IMR-90 (cell line): ENCODE results near the gene RPAP2. TPM values are rescaled to one million over a fixed set of nuclear protein-coding genes. Genes with fewer than 3 reads are reported as not detected.

ENCODE experiments used
- ATAC-seq: fragments of 200-7000 bp; cut with Tn5 transposase; 2 replicates; pipeline ENCODE4 v1.9.1; 2020; ENCODE audit warnings: low read depth, mild to moderate bottlenecking, moderate library complexity
- BruUV-seq: library from RNA; stranded (reverse); fragments of 400-500 nt; replicated peaks from 2 replicates; lab custom pipeline; 2021; lab: Mats Ljungman, UMichigan
- CTCF ChIA-PET: fragments of 300-600 bp; formaldehyde crosslinking; extraction: SDS; loops from one replicate; lab custom pipeline; 2021; ENCODE audit warnings: antibody characterized with exemption; lab: Yijun Ruan, JAX
- POLR2A ChIA-PET: fragments of 300-600 bp; sonication (Branson Sonifier 250); formaldehyde crosslinking; loops from one replicate; lab custom pipeline; 2022; ENCODE audit warnings: antibody characterized with exemption; ENCODE audit not compliant: unreplicated experiment; lab: Charles Lee
- DNase-seq: peaks from one replicate; pipeline ENCODE4 v3.0.0; 2013
- H2AFZ ChIP-seq: replicated peaks from 2 replicates; pipeline ENCODE3; 2013; ENCODE audit warnings: low read length, mild to moderate bottlenecking; ENCODE audit not compliant: poor library complexity
- H2AK5ac ChIP-seq: 2 replicates; pipeline ENCODE4 v1.6.1; 2013; ENCODE audit warnings: low read depth, low read length, inconsistent platforms
- H2AK9ac ChIP-seq: replicated peaks from 2 replicates; pipeline ENCODE3; 2013; ENCODE audit warnings: mild to moderate bottlenecking, low read depth, low read length, moderate library complexity; ENCODE audit not compliant: poor library complexity
- H2BK120ac ChIP-seq: 2 replicates; pipeline ENCODE4 v1.6.1; 2013; ENCODE audit warnings: low read depth, low read length, inconsistent platforms
- H2BK15ac ChIP-seq: 3 replicates; pipeline ENCODE4 v1.6.1; 2013; ENCODE audit warnings: low read depth, low read length, inconsistent platforms
- H2BK20ac ChIP-seq: 2 replicates; pipeline ENCODE4 v1.6.1; 2013; ENCODE audit warnings: low read depth, mild to moderate bottlenecking, inconsistent platforms, low read length, moderate library complexity
- H2BK5ac ChIP-seq: 2 replicates; pipeline ENCODE4 v1.6.1; 2013; ENCODE audit warnings: mild to moderate bottlenecking, low read depth, low read length, inconsistent platforms; ENCODE audit not compliant: poor library complexity, severe bottlenecking
- H3K14ac ChIP-seq: replicated peaks from 2 replicates; pipeline ENCODE4 v1.6.1; 2013; ENCODE audit warnings: low read depth, low read length, inconsistent platforms
- H3K18ac ChIP-seq: 2 replicates; pipeline ENCODE4 v1.6.1; 2013; ENCODE audit warnings: low read depth, low read length, control low read depth
- H3K23ac ChIP-seq: 2 replicates; pipeline ENCODE4 v1.6.1; 2013; ENCODE audit warnings: low read depth, low read length, inconsistent platforms
- H3K27ac ChIP-seq: 2 replicates; pipeline ENCODE4 v1.5.1; 2013; ENCODE audit warnings: mild to moderate bottlenecking, control low read depth, low read length; ENCODE audit not compliant: insufficient read depth
- H3K27me3 ChIP-seq: 2 replicates; pipeline ENCODE4 v1.6.1; 2013; ENCODE audit warnings: low read length; ENCODE audit not compliant: control insufficient read depth, insufficient read depth
- H3K36me3 ChIP-seq: 2 replicates; pipeline ENCODE4 v1.6.1; 2013; ENCODE audit warnings: low read length, mixed read lengths; ENCODE audit not compliant: control insufficient read depth, insufficient read depth
- H3K4ac ChIP-seq: 2 replicates; pipeline ENCODE4 v1.6.1; 2013; ENCODE audit warnings: low read depth, low read length, inconsistent platforms
- H3K4me1 ChIP-seq: 2 replicates; pipeline ENCODE4 v1.6.1; 2013; ENCODE audit warnings: low read length, mixed read lengths; ENCODE audit not compliant: control insufficient read depth, insufficient read depth
- H3K4me2 ChIP-seq: 2 replicates; pipeline ENCODE4 v1.6.1; 2013; ENCODE audit warnings: low read depth, mild to moderate bottlenecking, control low read depth, low read length, moderate library complexity
- H3K4me3 ChIP-seq: 2 replicates; pipeline ENCODE4 v1.5.1; 2013; ENCODE audit warnings: low read depth, mild to moderate bottlenecking, control low read depth, low read length, moderate library complexity; ENCODE audit not compliant: insufficient read depth
- H3K56ac ChIP-seq: 2 replicates; pipeline ENCODE4 v1.6.1; 2013; ENCODE audit warnings: low read length, inconsistent platforms; ENCODE audit not compliant: insufficient read depth; ENCODE audit errors: extremely low read depth
- H3K79me1 ChIP-seq, 2 experiments: 2 replicates each; pipeline ENCODE4 v1.6.1; 2013; ENCODE audit warnings: low read length in 2 of 2, inconsistent platforms in 1 of 2, low read depth in 1 of 2
- H3K9ac ChIP-seq: 2 replicates; pipeline ENCODE4 v1.6.1; 2013; ENCODE audit warnings: low read depth, low read length, control low read depth
- H3K9me1 ChIP-seq: 2 replicates; pipeline ENCODE4 v1.6.1; 2013; ENCODE audit warnings: low read length, inconsistent platforms; ENCODE audit not compliant: insufficient read depth
- H3K9me3 ChIP-seq: 2 replicates; pipeline ENCODE4 v1.6.1; 2013; ENCODE audit warnings: low read length; ENCODE audit not compliant: control insufficient read depth, insufficient read depth
- H4K20me1 ChIP-seq: 2 replicates; pipeline ENCODE4 v1.6.1; 2013; ENCODE audit warnings: low read length, inconsistent platforms; ENCODE audit not compliant: insufficient read depth
- H4K5ac ChIP-seq: 2 replicates; pipeline ENCODE4 v1.6.1; 2013; ENCODE audit warnings: mild to moderate bottlenecking, low read depth, low read length, control low read depth
- H4K8ac ChIP-seq, 2 experiments: 2 replicates each; pipeline ENCODE4 v1.6.1; 2013; ENCODE audit warnings: low read depth in 2 of 2, low read length in 2 of 2, control low read depth in 1 of 2, inconsistent platforms in 1 of 2
- H4K91ac ChIP-seq: 2 replicates; pipeline ENCODE4 v1.6.1; 2013; ENCODE audit warnings: low read depth, low read length, inconsistent platforms; ENCODE audit not compliant: insufficient read depth
- BHLHE40 ChIP-seq: fragments of 150-350 bp; IDR thresholded peaks from 2 replicates; pipeline ENCODE4 v1.6.1; 2016; ENCODE audit warnings: mild to moderate bottlenecking, low read depth, low read length
- CEBPB ChIP-seq: IDR thresholded peaks from 2 replicates; pipeline ENCODE4 v1.6.1; 2012; ENCODE audit warnings: low read depth, low read length, improper control_type of control experiment
- CHD1 ChIP-seq: IDR thresholded peaks from 2 replicates; pipeline ENCODE4 v1.6.1; 2012; ENCODE audit warnings: low read depth, low read length, improper control_type of control experiment
- ELK1 ChIP-seq: fragments of 150-350 bp; IDR thresholded peaks from 2 replicates; pipeline ENCODE4 v1.6.1; 2016; ENCODE audit warnings: low read depth, mild to moderate bottlenecking, low read length, moderate library complexity, borderline replicate concordance
- FOS ChIP-seq: fragments of 150-350 bp; IDR thresholded peaks from 2 replicates; pipeline ENCODE4 v1.6.1; 2016; ENCODE audit warnings: low read depth, low read length
- MAFK ChIP-seq: IDR thresholded peaks from 2 replicates; pipeline ENCODE4 v1.6.1; 2012; ENCODE audit warnings: low read depth, low read length, improper control_type of control experiment
- MAZ ChIP-seq: IDR thresholded peaks from 2 replicates; pipeline ENCODE4 v1.6.1; 2012; ENCODE audit warnings: low read depth, mild to moderate bottlenecking, low read length, improper control_type of control experiment, moderate library complexity, borderline replicate concordance
- MXI1 ChIP-seq: IDR thresholded peaks from 2 replicates; pipeline ENCODE4 v1.6.1; 2012; ENCODE audit warnings: low read depth, mild to moderate bottlenecking, low read length, moderate library complexity, borderline replicate concordance
- RAD21 ChIP-seq: IDR thresholded peaks from 2 replicates; pipeline ENCODE4 v1.6.1; 2012; ENCODE audit warnings: low read length, improper control_type of control experiment
- RCOR1 ChIP-seq: IDR thresholded peaks from 2 replicates; pipeline ENCODE4 v1.6.1; 2012; ENCODE audit warnings: mild to moderate bottlenecking, low read length, improper control_type of control experiment; ENCODE audit not compliant: insufficient replicate concordance
- RFX5 ChIP-seq: IDR thresholded peaks from 2 replicates; pipeline ENCODE4 v1.8.0; 2012; ENCODE audit warnings: low read depth, mild to moderate bottlenecking, low read length, moderate library complexity
- SMC3 ChIP-seq: fragments of 150-350 bp; IDR thresholded peaks from 2 replicates; pipeline ENCODE4 v1.6.1; 2016; ENCODE audit warnings: low read depth, mild to moderate bottlenecking, antibody characterized with exemption, low read length, moderate library complexity
- WGBS, 2 experiments: methylation state at CpG; one replicate each; pipeline versions ENCODE4 v1.1.5 to v1.1.7; 2013; ENCODE audit warnings: missing lambda C conversion rate in 2 of 2; ENCODE audit not compliant: insufficient read length in 1 of 2; ENCODE audit errors: extremely low coverage in 2 of 2; 5-methylcytosine and 5-hydroxymethylcytosine counted together
- dilution Hi-C: fragments of 300-500 bp; cut with HindIII; formaldehyde crosslinking; loops from one replicate; pipeline ENCODE4 v1.14.3; 2018; ENCODE audit warnings: low sequenced_read_pairs; ENCODE audit not compliant: unreplicated experiment
- in situ Hi-C: fragments of 300-500 bp; cut with MboI; formaldehyde crosslinking; loops from 3 replicates; pipeline ENCODE4 v1.14.3; 2019; ENCODE audit warnings: low sequenced_read_pairs, inconsistent platforms, mixed read lengths
- intact Hi-C: fragments of 100-400 bp; cut with micrococcal nuclease; formaldehyde crosslinking; loops from 2 replicates; pipeline ENCODE4 v1.10.0; 2022
- polyA plus RNA-seq, 3 experiments: library from polyadenylated mRNA; depleted of rRNA; stranded (reverse); fragments of >200 nt; gene quantifications; 2 replicates each; pipeline ENCODE4 v1.2.3, GENCODE V29; 2012; ENCODE audit warnings: low replicate concordance in 1 of 3
- total RNA-seq: library from RNA; depleted of rRNA; stranded (reverse); fragments of >200 nt; gene quantifications from 2 replicates; pipeline ENCODE4 v1.2.3, GENCODE V29; 2012
- TF ChIP-seq, protein P1 (sequence below): fragments of 150-350 bp; IDR thresholded peaks from 2 replicates; pipeline ENCODE4 v1.6.1; 2017; ENCODE audit warnings: mild to moderate bottlenecking, antibody characterized with exemption, low read length, low read depth

RPAP2 gene
- total and polyA plus RNA-seq, 2 of the 4 experiments (the other 2 are of a cell fraction) = 7.1 to 13.6 TPM

DNA sequence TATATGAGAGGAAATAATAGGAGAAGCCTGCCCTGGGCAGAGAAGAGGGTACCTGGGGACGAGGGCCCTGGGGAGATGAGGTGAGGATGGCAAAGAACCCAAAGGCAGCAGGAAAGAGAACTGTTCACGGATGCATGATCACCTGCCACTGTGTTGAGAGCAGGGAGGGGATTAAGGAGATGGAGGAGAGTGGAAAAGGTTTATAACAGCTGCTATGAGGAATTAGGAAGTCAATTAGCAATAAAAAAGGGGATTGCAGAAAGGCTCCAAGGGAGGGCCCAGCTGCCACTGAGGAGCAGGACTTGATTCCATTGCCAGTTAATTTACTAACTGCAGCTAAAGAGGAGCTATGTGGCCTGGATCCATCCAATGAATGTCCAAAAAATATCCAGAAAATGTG is 126.8 kb downstream of the RPAP2 start:
- CTCF ChIA-PET = no interaction called here

More for the DNA sequence above, 126.8 kb downstream of the RPAP2 start:
- H3K18ac ChIP-seq = no peak overlapping the region
- no peak for DNase-seq
- no peak overlapping the region for H4K5ac ChIP-seq
- H2AFZ ChIP-seq = no peak overlapping the region
- H3K9me1 ChIP-seq = 0 out of 2 replicates have a peak, but pooled peaks cover 2% of the 10 kb centered on the region
- H3K79me1 ChIP-seq = no peaks in the 10 kb centered on the region
- no peak overlapping the region for H2BK120ac ChIP-seq
- no peak overlapping the region for H3K4me3 ChIP-seq
- no peaks in the 10 kb centered on the region for H4K20me1 ChIP-seq
- H3K23ac ChIP-seq = no peak overlapping the region
- H4K91ac ChIP-seq = no peak overlapping the region
- POLR2A ChIA-PET = no interaction called here
- no peak for ATAC-seq
- in situ Hi-C loops (no loop called here), dilution Hi-C loops (no loop called here), intact Hi-C loops (loop anchor here (2.0 kb wide), 1 partner anchor 21 kb away; no protein-coding TSS in a partner anchor)
- no peak overlapping the region for H4K8ac ChIP-seq
- no peak overlapping the region for H3K9ac ChIP-seq
- no peak overlapping the region for H3K4ac ChIP-seq
- no peaks in the 10 kb centered on the region; the same call in 1 of the 2 replicates for H3K27me3 ChIP-seq
- no peak overlapping the region for H2AK5ac ChIP-seq
- H2BK15ac ChIP-seq = no peak overlapping the region
- no peaks in the 10 kb centered on the region for H3K36me3 ChIP-seq
- H3K4me1 ChIP-seq = no peaks in the 10 kb centered on the region
- no peaks in the 10 kb centered on the region for H3K9me3 ChIP-seq
- BruUV-seq = no TSS peak
- H2AK9ac ChIP-seq = no peak overlapping the region
- H2BK5ac ChIP-seq = no peak overlapping the region
- H3K4me2 ChIP-seq = no peak overlapping the region
- WGBS, 2 experiments = 27% methylated on average over 2 of the region's 2 CpGs; no CpG with 5 or more reads in 1 of the 2 experiments
- H3K27ac ChIP-seq = no peak overlapping the region
- H3K14ac ChIP-seq = no peak overlapping the region
- no peak overlapping the region for H2BK20ac ChIP-seq
- TF ChIP-seq RAD21 (no peak), MAZ (no peak), CHD1 (no peak), BHLHE40 (no peak), CEBPB (no peak), ELK1 (no peak), MAFK (no peak), FOS (no peak), SMC3 (no peak), RFX5 (no peak), RCOR1 (no peak), MXI1 (no peak)
- TF ChIP-seq, protein P1, sequence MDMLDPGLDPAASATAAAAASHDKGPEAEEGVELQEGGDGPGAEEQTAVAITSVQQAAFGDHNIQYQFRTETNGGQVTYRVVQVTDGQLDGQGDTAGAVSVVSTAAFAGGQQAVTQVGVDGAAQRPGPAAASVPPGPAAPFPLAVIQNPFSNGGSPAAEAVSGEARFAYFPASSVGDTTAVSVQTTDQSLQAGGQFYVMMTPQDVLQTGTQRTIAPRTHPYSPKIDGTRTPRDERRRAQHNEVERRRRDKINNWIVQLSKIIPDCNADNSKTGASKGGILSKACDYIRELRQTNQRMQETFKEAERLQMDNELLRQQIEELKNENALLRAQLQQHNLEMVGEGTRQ = no peak
- H3K56ac ChIP-seq = no peak overlapping the region
